Natural killer cell (primary cell): ENCODE data around the gene WDFY4. TPM values are rescaled to one million over a fixed set of nuclear protein-coding genes. Genes with fewer than 3 reads are reported as not detected.

Source experiments
- ATAC-seq, 3 donors: fragments of 150-1000 bp in 2 of 3; fragments of 200-7000 bp in 1 of 3; cut with Tn5 transposase; 1 replicate in 1 of 3; 2 replicates in 2 of 3; pipeline ENCODE4 v1.10.0; 2021; ENCODE audit warnings: mild to moderate bottlenecking in 2 of 3, moderate library complexity in 2 of 3
- DNase-seq, 2 donors: peaks; one replicate each; pipeline versions ENCODE4 v3.0.0 to v3.0.0-alpha.2; 2013 to 2021; ENCODE audit warnings: mixed read lengths in 1 of 2
- H3K27ac ChIP-seq: one replicate; pipeline ENCODE4 v1.5.1; 2013; ENCODE audit warnings: mild to moderate bottlenecking, low read length
- H3K27me3 ChIP-seq: one replicate; pipeline ENCODE4 v1.6.1; 2013; ENCODE audit warnings: low read length; ENCODE audit not compliant: control insufficient read depth, insufficient read depth
- H3K36me3 ChIP-seq: one replicate; pipeline ENCODE4 v1.6.1; 2013; ENCODE audit warnings: low read length; ENCODE audit not compliant: control insufficient read depth, insufficient read depth
- H3K4me1 ChIP-seq: one replicate; pipeline ENCODE4 v1.6.1; 2013; ENCODE audit warnings: low read length; ENCODE audit not compliant: control insufficient read depth, insufficient read depth
- H3K4me3 ChIP-seq: one replicate; pipeline ENCODE4 v1.5.1; 2013; ENCODE audit warnings: low read length
- H3K9me3 ChIP-seq: one replicate; pipeline ENCODE4 v1.6.1; 2013; ENCODE audit warnings: low read length; ENCODE audit not compliant: control insufficient read depth, insufficient read depth
- H3K27ac Mint-ChIP-seq, 2 donors: one replicate each; pipeline ENCODE4 v1.8.0; 2022; ENCODE audit warnings: mild to moderate bottlenecking in 2 of 2, mixed read lengths in 2 of 2, moderate library complexity in 1 of 2
- H3K27me3 Mint-ChIP-seq, 2 donors: one replicate each; pipeline ENCODE4 v1.8.0; 2022; ENCODE audit warnings: low read depth in 2 of 2, mixed read lengths in 2 of 2
- H3K36me3 Mint-ChIP-seq: one replicate; pipeline ENCODE4 v1.8.0; 2022; ENCODE audit warnings: mixed read lengths
- H3K4me1 Mint-ChIP-seq, 2 donors: one replicate each; pipeline ENCODE4 v1.8.0; 2022; ENCODE audit warnings: mixed read lengths in 2 of 2
- H3K4me3 Mint-ChIP-seq: one replicate; pipeline ENCODE4 v1.8.0; 2022; ENCODE audit warnings: mild to moderate bottlenecking, moderate library complexity, mixed read lengths
- H3K9me3 Mint-ChIP-seq, 2 donors: one replicate each; pipeline ENCODE4 v1.8.0; 2022; ENCODE audit warnings: mixed read lengths in 2 of 2
- WGBS: methylation state at CpG from one replicate; pipeline ENCODE4 v1.1.7; 2013; ENCODE audit warnings: missing lambda C conversion rate; ENCODE audit not compliant: insufficient coverage; 5-methylcytosine and 5-hydroxymethylcytosine counted together
- intact Hi-C: fragments of 100-400 bp; cut with micrococcal nuclease; formaldehyde crosslinking; loops from one replicate; pipeline ENCODE4 v1.14.2; 2022
- total RNA-seq, 4 donors: library from RNA; stranded (reverse); fragments of 120-200 nt in 1 of 4; gene quantifications; one replicate each; pipeline versions ENCODE4 v1.2.3 to v1.2.4, GENCODE V29; 2013 to 2022
- TF ChIP-seq, protein P1 (sequence below): fragments of 200-600 bp; IDR thresholded peaks from one replicate; pipeline ENCODE4 v1.8.0; 2022; ENCODE audit warnings: antibody characterized with exemption

WDFY4 gene
- total RNA-seq, 3 donors from 2014 or later (not counting 1 experiment from before 2014, with no cell fraction given): 1.7 to 8.4 (median 3.5) TPM

DNA sequence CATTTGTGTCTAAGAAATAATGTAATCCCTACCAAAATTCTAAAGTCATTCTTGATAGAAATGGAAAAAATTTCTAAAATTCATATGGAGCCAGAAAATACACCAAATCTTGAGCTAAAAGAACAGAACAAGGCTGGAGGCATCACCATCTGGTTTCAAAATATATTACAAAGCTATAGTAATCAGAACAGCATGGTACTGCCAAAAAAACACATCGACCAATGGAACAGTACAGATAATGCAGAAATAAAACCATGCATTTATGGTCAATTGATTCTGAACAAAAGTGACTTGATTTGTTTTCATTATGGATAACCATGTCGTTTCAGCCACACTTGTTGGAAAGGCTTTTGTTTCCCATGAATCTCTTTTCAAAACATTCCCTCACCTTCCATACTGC is 7.0 kb upstream of the WDFY4 start:
- H3K4me3 ChIP-seq: no peak overlapping the region
- no peaks in the 10 kb centered on the region for H3K4me1 Mint-ChIP-seq
- no peaks in the 10 kb centered on the region for H3K9me3 ChIP-seq
- TF ChIP-seq, protein P1, sequence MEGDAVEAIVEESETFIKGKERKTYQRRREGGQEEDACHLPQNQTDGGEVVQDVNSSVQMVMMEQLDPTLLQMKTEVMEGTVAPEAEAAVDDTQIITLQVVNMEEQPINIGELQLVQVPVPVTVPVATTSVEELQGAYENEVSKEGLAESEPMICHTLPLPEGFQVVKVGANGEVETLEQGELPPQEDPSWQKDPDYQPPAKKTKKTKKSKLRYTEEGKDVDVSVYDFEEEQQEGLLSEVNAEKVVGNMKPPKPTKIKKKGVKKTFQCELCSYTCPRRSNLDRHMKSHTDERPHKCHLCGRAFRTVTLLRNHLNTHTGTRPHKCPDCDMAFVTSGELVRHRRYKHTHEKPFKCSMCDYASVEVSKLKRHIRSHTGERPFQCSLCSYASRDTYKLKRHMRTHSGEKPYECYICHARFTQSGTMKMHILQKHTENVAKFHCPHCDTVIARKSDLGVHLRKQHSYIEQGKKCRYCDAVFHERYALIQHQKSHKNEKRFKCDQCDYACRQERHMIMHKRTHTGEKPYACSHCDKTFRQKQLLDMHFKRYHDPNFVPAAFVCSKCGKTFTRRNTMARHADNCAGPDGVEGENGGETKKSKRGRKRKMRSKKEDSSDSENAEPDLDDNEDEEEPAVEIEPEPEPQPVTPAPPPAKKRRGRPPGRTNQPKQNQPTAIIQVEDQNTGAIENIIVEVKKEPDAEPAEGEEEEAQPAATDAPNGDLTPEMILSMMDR: no peak
- 71% methylated on average over 2 of the region's 2 CpGs for WGBS
- H3K4me1 ChIP-seq: peaks cover 5% of the 10 kb centered on the region
- no peaks in the 10 kb centered on the region for H3K36me3 ChIP-seq
- H3K36me3 Mint-ChIP-seq: no peaks in the 10 kb centered on the region
- peaks cover 0 to 3% of the 10 kb centered on the region in 2 donors for H3K9me3 Mint-ChIP-seq
- ATAC-seq (no peak), DNase-seq (no peak)
- no peak overlapping the region for H3K27ac Mint-ChIP-seq
- H3K27me3 Mint-ChIP-seq: peaks cover 0 to 5% of the 10 kb centered on the region in 2 donors
- H3K27ac ChIP-seq: no peak overlapping the region
- intact Hi-C loops: no loop called here
- no peak overlapping the region for H3K4me3 Mint-ChIP-seq
- no peaks in the 10 kb centered on the region for H3K27me3 ChIP-seq

DNA sequence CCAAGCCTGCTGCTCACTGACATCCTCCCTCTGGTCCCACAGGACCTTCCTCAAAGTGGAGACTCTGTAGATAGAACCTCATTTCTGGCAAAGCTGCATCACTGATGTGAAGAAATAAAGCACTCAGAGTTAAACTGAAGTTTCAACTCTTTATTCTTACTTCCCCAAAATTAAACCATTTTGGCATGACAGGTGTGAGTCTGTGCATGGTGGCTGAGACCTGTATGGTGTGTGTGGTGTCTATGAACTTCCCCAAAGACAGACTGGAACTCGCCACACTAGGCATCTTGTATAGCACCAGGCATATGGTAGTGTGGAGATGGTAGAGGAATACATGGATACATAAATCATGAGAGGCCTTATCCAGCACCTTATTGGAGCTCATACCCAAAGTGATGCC is 6.6 kb upstream of the WDFY4 start:
- H3K9me3 ChIP-seq: no peaks in the 10 kb centered on the region
- Mint-ChIP-seq H3K9me3 (peaks cover 0 to 3% of the 10 kb centered on the region in 2 donors), H3K27ac (no peak overlapping the region), H3K27me3 (peaks cover 0 to 5% of the 10 kb centered on the region in 2 donors), H3K4me3 (no peak overlapping the region), H3K4me1 (no peaks in the 10 kb centered on the region), H3K36me3 (no peaks in the 10 kb centered on the region)
- intact Hi-C loops: no loop called here
- 73% methylated on average over 1 of the region's 1 CpG for WGBS
- DNase-seq (no peak), ATAC-seq (no peak)
- no peaks in the 10 kb centered on the region for H3K36me3 ChIP-seq
- H3K27ac ChIP-seq: no peak overlapping the region
- no peaks in the 10 kb centered on the region for H3K27me3 ChIP-seq
- peaks cover under 1% of the 10 kb centered on the region for H3K4me1 ChIP-seq
- TF ChIP-seq, protein P1: no peak
- no peak overlapping the region for H3K4me3 ChIP-seq

DNA sequence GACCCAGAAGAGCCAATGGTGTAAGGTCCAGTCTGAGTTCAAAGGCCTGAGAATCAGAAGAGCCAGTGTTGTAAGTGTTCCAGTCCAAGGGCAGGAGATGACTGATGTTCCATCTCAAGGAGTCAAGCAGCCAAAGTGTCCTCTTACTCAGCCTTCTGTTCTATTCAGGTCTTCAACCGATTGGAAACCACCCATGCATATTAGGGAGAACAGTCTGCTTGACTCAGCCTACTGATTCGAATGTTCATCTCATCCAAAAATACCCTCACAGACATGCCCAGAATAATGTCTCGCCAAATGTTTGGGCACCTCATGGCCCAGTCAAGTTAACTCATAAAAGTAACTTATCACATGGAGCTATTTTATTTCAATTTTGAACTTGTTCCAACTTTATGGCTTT is 2.9 kb upstream of the WDFY4 start:
- no peak overlapping the region for H3K27ac Mint-ChIP-seq
- Histone ChIP-seq H3K27me3 (no peaks in the 10 kb centered on the region), H3K4me1 (no peaks in the 10 kb centered on the region), H3K4me3 (no peak overlapping the region), H3K9me3 (no peaks in the 10 kb centered on the region), H3K36me3 (no peaks in the 10 kb centered on the region), H3K27ac (no peak overlapping the region)
- H3K9me3 Mint-ChIP-seq: peaks cover 0 to 3% of the 10 kb centered on the region in 2 donors
- WGBS: 62% methylated on average over 3 of the region's 3 CpGs
- no peaks in the 10 kb centered on the region for H3K36me3 Mint-ChIP-seq
- no peak overlapping the region for H3K4me3 Mint-ChIP-seq
- H3K4me1 Mint-ChIP-seq: peaks cover 0 to 5% of the 10 kb centered on the region in 2 donors
- peaks cover 0 to 14% of the 10 kb centered on the region in 2 donors for H3K27me3 Mint-ChIP-seq
- intact Hi-C loops: no loop called here
- DNase-seq (no peak), ATAC-seq (no peak)
- TF ChIP-seq, protein P1: no peak

DNA sequence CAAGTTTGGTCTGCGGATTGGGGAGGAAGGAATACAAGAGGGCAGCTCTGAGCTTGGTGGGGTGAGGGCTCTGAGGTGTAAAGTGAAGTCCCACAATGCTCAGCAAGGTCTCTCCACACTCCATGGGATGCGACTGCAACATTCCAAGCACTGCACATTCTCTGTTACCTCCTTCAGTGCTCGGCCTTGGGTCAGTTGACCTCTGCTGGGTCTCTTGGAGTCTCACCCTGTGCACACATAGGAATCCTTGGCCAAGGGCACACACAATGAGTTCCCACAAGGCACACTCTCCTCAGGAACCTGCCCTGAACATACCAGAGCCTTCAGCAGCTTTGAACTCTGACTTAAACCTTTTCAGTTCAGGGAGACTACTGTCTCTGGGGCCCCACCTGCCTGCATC is 2.4 kb upstream of the WDFY4 start:
- Histone ChIP-seq H3K36me3 (no peaks in the 10 kb centered on the region), H3K9me3 (no peaks in the 10 kb centered on the region), H3K4me1 (no peaks in the 10 kb centered on the region), H3K4me3 (no peak overlapping the region), H3K27me3 (no peaks in the 10 kb centered on the region), H3K27ac (no peak overlapping the region)
- peaks cover 0 to 3% of the 10 kb centered on the region in 2 donors for H3K9me3 Mint-ChIP-seq
- intact Hi-C loops: no loop called here
- TF ChIP-seq, protein P1: no peak
- H3K27ac Mint-ChIP-seq: no peak overlapping the region
- H3K4me3 Mint-ChIP-seq: no peak overlapping the region
- peaks cover 0 to 5% of the 10 kb centered on the region in 2 donors for H3K4me1 Mint-ChIP-seq
- no peaks in the 10 kb centered on the region for H3K36me3 Mint-ChIP-seq
- DNase-seq (no peak), ATAC-seq (no peak)
- WGBS: 61% methylated on average over 3 of the region's 3 CpGs
- peaks cover 0 to 14% of the 10 kb centered on the region in 2 donors for H3K27me3 Mint-ChIP-seq
